ENCODE results near the gene CPEB1.
A peak's percentile ranks its signal among the peaks of the same experiment; 100 is the strongest.

CPEB1 gene

GRCh38 chr15:82571722-82572222, 75.4 kb downstream of the CPEB1 start:
- peak; percentile 16 for DNase-seq (ENCODE audit: low spot score)
- no peak for TF ChIP-seq CTCF (conservative IDR thresholded peaks at IDR 0.05; ENCODE audit: low read depth)
- CTCF ChIA-PET, result no interaction called here
- H3K27ac ChIP-seq, result peak overlapping the region; percentile 14
- POLR2A ChIA-PET (ENCODE audit: low non-redundant PET), result no interaction called here

GRCh38 chr15:82570721-82571508, 76.2 kb downstream of the CPEB1 start:
- H3K27ac ChIP-seq, result no peak overlapping the region
- TF ChIP-seq CTCF (conservative IDR thresholded peaks at IDR 0.05; ENCODE audit: low read depth), result no peak
- POLR2A ChIA-PET (ENCODE audit: low non-redundant PET), result no interaction called here
- no peak for DNase-seq (ENCODE audit: low spot score)
- CTCF ChIA-PET, result no interaction called here

GRCh38 chr15:82569834-82570233, 77.3 kb downstream of the CPEB1 start:
- TF ChIP-seq CTCF (conservative IDR thresholded peaks at IDR 0.05; ENCODE audit: low read depth), result no peak
- CTCF ChIA-PET, result interaction anchor here (0.6 to 0.7 kb wide), 2 partner anchors 54 to 81 kb away, joined by 3 read pairs; no protein-coding TSS in a partner anchor
- POLR2A ChIA-PET (ENCODE audit: low non-redundant PET), result no interaction called here
- DNase-seq (ENCODE audit: low spot score), result no peak
- no peak overlapping the region for H3K27ac ChIP-seq

GRCh38 chr15:82568986-82569385, 78.2 kb downstream of the CPEB1 start:
- ChIA-PET POLR2A (ENCODE audit: low non-redundant PET) (no interaction called here), CTCF (interaction anchor here (0.9 kb wide), 1 partner anchor 9 kb away, joined by 4 read pairs; no protein-coding TSS in a partner anchor)
- no peak for DNase-seq (ENCODE audit: low spot score)
- no peak overlapping the region for H3K27ac ChIP-seq
- TF ChIP-seq CTCF (conservative IDR thresholded peaks at IDR 0.05; ENCODE audit: low read depth), result no peak

- no peak for DNase-seq (ENCODE audit: low spot score)
- TF ChIP-seq CTCF (conservative IDR thresholded peaks at IDR 0.05; ENCODE audit: low read depth), result no peak
- ChIA-PET POLR2A (ENCODE audit: low non-redundant PET) (no interaction called here), CTCF (interaction anchor here (0.5 kb wide), 1 partner anchor 42 kb away, joined by 3 read pairs; no protein-coding TSS in a partner anchor)
- no peak overlapping the region for H3K27ac ChIP-seq
Measured at GRCh38 chr15:82567661-82568060, 79.5 kb downstream of the CPEB1 start.

GRCh38 chr15:82566690-82567089, 80.5 kb downstream of the CPEB1 start:
- DNase-seq (ENCODE audit: low spot score), result no peak
- ChIA-PET POLR2A (ENCODE audit: low non-redundant PET) (no interaction called here), CTCF (no interaction called here)
- TF ChIP-seq CTCF (conservative IDR thresholded peaks at IDR 0.05; ENCODE audit: low read depth), result no peak
- no peak overlapping the region for H3K27ac ChIP-seq

Data from RWPE1 (cell line).